K562 (cell line): Measurements from ENCODE around the gene CCDC71L. TPM values are rescaled to one million over a fixed set of nuclear protein-coding genes. Genes with fewer than 3 reads are reported as not detected.

ENCODE experiments used
- CREBBP ChIP-seq: IDR thresholded peaks from one replicate; pipeline ENCODE4 v1.6.1; 2012; ENCODE audit warnings: low read depth, mild to moderate bottlenecking, control low read depth, inconsistent platforms, low read length
- GABPA ChIP-seq: fragments of 200-800 bp; sonication (Bioruptor generic); conservative IDR thresholded peaks from 2 replicates; pipeline ENCODE4 v1.6.1; 2016; ENCODE audit warnings: low read depth, missing genetic modification characterization, missing compliant biosample characterization
- GTF2F1 ChIP-seq: IDR thresholded peaks from 2 replicates; pipeline ENCODE4 v1.6.1; 2011; ENCODE audit warnings: low read depth, low read length, improper control_type of control experiment
- MTA3 ChIP-seq: fragments of 450-650 bp; formaldehyde crosslinking; IDR thresholded peaks from 2 replicates; pipeline ENCODE4 v1.6.1; 2017; ENCODE audit warnings: mild to moderate bottlenecking, borderline replicate concordance
- NR2C2 ChIP-seq, 2 experiments: fragments of 200-800 bp in 1 of 2; sonication (Bioruptor generic) in 1 of 2; sonication (generic) in 1 of 2; formaldehyde crosslinking in 1 of 2; IDR thresholded peaks; 2 replicates each; pipeline versions ENCODE4 v1.6.1 to v1.8.0; 2016 to 2022; ENCODE audit warnings: mild to moderate bottlenecking in 1 of 2, missing compliant biosample characterization in 1 of 2, missing genetic modification characterization in 1 of 2, missing genetic modification reagents in 1 of 2
- POLR2H ChIP-seq: IDR thresholded peaks from 2 replicates; pipeline ENCODE4 v1.6.1; 2016; ENCODE audit warnings: missing genetic modification characterization, low read depth, mild to moderate bottlenecking, control low read depth, missing compliant biosample characterization, moderate library complexity
- PREB ChIP-seq: sonication (generic); formaldehyde crosslinking; IDR thresholded peaks from 2 replicates; pipeline ENCODE4 v1.8.1; 2023; ENCODE audit warnings: mild to moderate bottlenecking, missing genetic modification reagents
- TAF1 ChIP-seq: IDR thresholded peaks from 2 replicates; pipeline ENCODE4 v1.6.1; 2011; ENCODE audit warnings: mild to moderate bottlenecking, low read length, moderate library complexity; ENCODE audit not compliant: insufficient read depth, control insufficient read depth, severe bottlenecking; ENCODE audit errors: extremely low read depth
- TAF7 ChIP-seq: fragments of 450-650 bp; IDR thresholded peaks from 2 replicates; pipeline ENCODE4 v1.6.1; 2016; ENCODE audit warnings: missing genetic modification characterization, missing compliant biosample characterization
- TSC22D4 ChIP-seq: fragments of 450-650 bp; IDR thresholded peaks from 2 replicates; pipeline ENCODE4 v1.6.1; 2016; ENCODE audit warnings: missing genetic modification characterization, missing biosample characterization, control low read depth
- ZNF277 ChIP-seq: fragments of 250-450 bp; sonication (Bioruptor Pico); IDR thresholded peaks from 2 replicates; pipeline ENCODE4 v1.8.0; 2022; ENCODE audit warnings: inconsistent platforms, mild to moderate bottlenecking, moderate library complexity, borderline replicate concordance
- ZNF436 ChIP-seq: fragments of 250-450, 450-650 bp; sonication (Bioruptor Pico); formaldehyde crosslinking; IDR thresholded peaks from 2 replicates; pipeline ENCODE4 v1.7.0; 2020; ENCODE audit warnings: mild to moderate bottlenecking
- ZNF589 ChIP-seq: fragments of 200-800 bp; sonication (Bioruptor generic); IDR thresholded peaks from 2 replicates; pipeline ENCODE4 v1.6.1; 2016; ENCODE audit warnings: low read depth, missing genetic modification characterization, missing compliant biosample characterization
- ZNF592 ChIP-seq: fragments of 450-650 bp; IDR thresholded peaks from 2 replicates; pipeline ENCODE4 v1.6.1; 2017; ENCODE audit warnings: antibody characterized with exemption, mild to moderate bottlenecking
- polyA plus RNA-seq, 8 experiments: library from polyadenylated mRNA; depleted of rRNA in 4 of 8; stranded (reverse) in 5 of 8; unstranded in 3 of 8; fragments of >200 nt; fragmentation: Nextera tagmentation in 2 of 8; fragmentation: Illumina TruSeq in 1 of 8; extraction: Ambion mirVana in 2 of 8; extraction: Trizol in 1 of 8; gene quantifications; 2 replicates each; pipeline versions ENCODE4 v1.2.1 to v1.2.3, GENCODE V29; 2011 to 2014; ENCODE audit warnings: inconsistent platforms in 1 of 8, missing spikeins in 1 of 8
- total RNA-seq, 7 experiments: library from RNA; depleted of rRNA in 6 of 7; stranded (reverse); fragments of >200 nt in 6 of 7; fragmentation: Illumina TruSeq in 2 of 7; extraction: Trizol in 2 of 7; gene quantifications; 2 replicates each; pipeline versions ENCODE4 v1.2.1 to v1.2.3, GENCODE V29; 2011 to 2021; ENCODE audit warnings: low replicate concordance in 1 of 7
- TF ChIP-seq, protein P1 (sequence below), 3 experiments: IDR thresholded peaks in 2 of 3; conservative IDR thresholded peaks in 1 of 3; 2 replicates each; pipeline ENCODE4 v1.5.1; 2011 to 2012; ENCODE audit warnings: low read length in 3 of 3, mild to moderate bottlenecking in 3 of 3, control low read depth in 2 of 3, improper control_type of control experiment in 1 of 3, inconsistent platforms in 1 of 3, low read depth in 1 of 3, mixed read lengths in 1 of 3, moderate library complexity in 1 of 3; ENCODE audit not compliant: insufficient read depth in 2 of 3
- TF ChIP-seq, protein P2 (sequence below): fragments of 450-650 bp; IDR thresholded peaks from 2 replicates; pipeline ENCODE4 v1.6.1; 2014; ENCODE audit warnings: low read depth, mild to moderate bottlenecking, moderate library complexity, borderline replicate concordance

CCDC71L gene
- total and polyA plus RNA-seq, 9 of the 15 experiments (the other 6 are each of a cell fraction or from before 2014, with no cell fraction given): 5.7 to 108 (median 25.4) TPM

GRCh38 chr7:106625678-106626301, 35.2 kb downstream of the CCDC71L start (continued):
- TF ChIP-seq CREBBP (no peak), ZNF589 (peak; percentile 91), GABPA (tag) (peak; percentile 37; the same call in 1 of the 2 replicates), PREB (no peak), TAF1 (no peak), ZNF277 (CRISPR knock-in tag) (no peak), TAF7 (tag) (no peak), ZNF436 (no peak), NR2C2 (CRISPR knock-in tag; IDR thresholded peaks at IDR 0.05) (no peak), NR2C2 (tag; IDR thresholded peaks at IDR 0.05) (peak; percentile 70), POLR2H (no peak), TSC22D4 (tag) (no peak), ZNF592 (peak; percentile 86), MTA3 (peak; percentile 43), GTF2F1 (no peak)
- TF ChIP-seq, protein P1, sequence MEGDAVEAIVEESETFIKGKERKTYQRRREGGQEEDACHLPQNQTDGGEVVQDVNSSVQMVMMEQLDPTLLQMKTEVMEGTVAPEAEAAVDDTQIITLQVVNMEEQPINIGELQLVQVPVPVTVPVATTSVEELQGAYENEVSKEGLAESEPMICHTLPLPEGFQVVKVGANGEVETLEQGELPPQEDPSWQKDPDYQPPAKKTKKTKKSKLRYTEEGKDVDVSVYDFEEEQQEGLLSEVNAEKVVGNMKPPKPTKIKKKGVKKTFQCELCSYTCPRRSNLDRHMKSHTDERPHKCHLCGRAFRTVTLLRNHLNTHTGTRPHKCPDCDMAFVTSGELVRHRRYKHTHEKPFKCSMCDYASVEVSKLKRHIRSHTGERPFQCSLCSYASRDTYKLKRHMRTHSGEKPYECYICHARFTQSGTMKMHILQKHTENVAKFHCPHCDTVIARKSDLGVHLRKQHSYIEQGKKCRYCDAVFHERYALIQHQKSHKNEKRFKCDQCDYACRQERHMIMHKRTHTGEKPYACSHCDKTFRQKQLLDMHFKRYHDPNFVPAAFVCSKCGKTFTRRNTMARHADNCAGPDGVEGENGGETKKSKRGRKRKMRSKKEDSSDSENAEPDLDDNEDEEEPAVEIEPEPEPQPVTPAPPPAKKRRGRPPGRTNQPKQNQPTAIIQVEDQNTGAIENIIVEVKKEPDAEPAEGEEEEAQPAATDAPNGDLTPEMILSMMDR (IDR thresholded peaks at IDR 0.05 in 2 of 3, conservative IDR thresholded peaks at IDR 0.05 in 1 of 3; ENCODE audit: insufficient read depth in 2 of 3, low read depth in 1 of 3, low read length in 3 of 3): no peak
- TF ChIP-seq, protein P2, sequence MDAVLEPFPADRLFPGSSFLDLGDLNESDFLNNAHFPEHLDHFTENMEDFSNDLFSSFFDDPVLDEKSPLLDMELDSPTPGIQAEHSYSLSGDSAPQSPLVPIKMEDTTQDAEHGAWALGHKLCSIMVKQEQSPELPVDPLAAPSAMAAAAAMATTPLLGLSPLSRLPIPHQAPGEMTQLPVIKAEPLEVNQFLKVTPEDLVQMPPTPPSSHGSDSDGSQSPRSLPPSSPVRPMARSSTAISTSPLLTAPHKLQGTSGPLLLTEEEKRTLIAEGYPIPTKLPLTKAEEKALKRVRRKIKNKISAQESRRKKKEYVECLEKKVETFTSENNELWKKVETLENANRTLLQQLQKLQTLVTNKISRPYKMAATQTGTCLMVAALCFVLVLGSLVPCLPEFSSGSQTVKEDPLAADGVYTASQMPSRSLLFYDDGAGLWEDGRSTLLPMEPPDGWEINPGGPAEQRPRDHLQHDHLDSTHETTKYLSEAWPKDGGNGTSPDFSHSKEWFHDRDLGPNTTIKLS: no peak
